GM18951 (cell line): ENCODE measurements around the gene SFXN3.

Experiments used
- POLR2A ChIP-seq: IDR thresholded peaks from 4 replicates; pipeline ENCODE4 v1.6.1; 2011; ENCODE audit warnings: mild to moderate bottlenecking; ENCODE audit not compliant: insufficient read length, insufficient read depth; ENCODE audit errors: extremely low read depth
- in situ Hi-C: fragments of 300-500 bp; cut with MboI; formaldehyde crosslinking; loops from one replicate; pipeline ENCODE4 v1.12.0; 2022; ENCODE audit warnings: low sequenced_read_pairs, mixed read lengths, inconsistent platforms; ENCODE audit not compliant: unreplicated experiment

Gene SFXN3

DNA sequence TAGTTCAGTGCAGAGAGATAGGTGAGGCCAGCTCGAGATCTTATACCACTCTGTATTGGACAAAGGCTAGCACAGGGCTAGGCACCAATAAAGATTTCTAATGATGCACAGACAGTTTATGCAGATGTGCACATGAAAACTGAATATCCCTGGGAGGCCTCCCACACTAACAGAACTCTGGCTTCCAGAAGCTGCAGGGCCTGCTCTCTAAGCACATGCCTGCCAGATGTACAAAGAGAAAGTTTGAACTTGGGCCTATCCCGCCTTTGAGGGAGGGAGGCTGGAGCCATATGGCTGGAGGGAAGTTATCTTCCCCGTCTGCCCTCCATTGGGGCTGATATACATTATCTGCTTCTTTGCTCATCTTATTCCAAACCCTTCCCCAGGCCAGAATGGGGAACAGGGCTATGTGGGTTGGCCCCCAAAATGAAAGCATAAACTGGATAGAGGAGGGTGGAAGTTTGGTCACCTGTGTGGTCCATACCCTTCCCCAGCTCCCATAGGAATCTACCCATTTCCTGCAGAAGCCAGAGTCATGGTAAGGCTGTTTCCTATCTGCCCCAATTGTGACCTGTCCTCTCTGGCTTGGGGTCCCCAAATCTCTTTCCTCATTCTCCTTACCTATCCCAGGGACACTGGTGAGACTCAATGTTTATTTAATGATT, 34.6 kb downstream of the SFXN3 start:
- in situ Hi-C loops, result no loop called here
- no peak for TF ChIP-seq POLR2A

DNA sequence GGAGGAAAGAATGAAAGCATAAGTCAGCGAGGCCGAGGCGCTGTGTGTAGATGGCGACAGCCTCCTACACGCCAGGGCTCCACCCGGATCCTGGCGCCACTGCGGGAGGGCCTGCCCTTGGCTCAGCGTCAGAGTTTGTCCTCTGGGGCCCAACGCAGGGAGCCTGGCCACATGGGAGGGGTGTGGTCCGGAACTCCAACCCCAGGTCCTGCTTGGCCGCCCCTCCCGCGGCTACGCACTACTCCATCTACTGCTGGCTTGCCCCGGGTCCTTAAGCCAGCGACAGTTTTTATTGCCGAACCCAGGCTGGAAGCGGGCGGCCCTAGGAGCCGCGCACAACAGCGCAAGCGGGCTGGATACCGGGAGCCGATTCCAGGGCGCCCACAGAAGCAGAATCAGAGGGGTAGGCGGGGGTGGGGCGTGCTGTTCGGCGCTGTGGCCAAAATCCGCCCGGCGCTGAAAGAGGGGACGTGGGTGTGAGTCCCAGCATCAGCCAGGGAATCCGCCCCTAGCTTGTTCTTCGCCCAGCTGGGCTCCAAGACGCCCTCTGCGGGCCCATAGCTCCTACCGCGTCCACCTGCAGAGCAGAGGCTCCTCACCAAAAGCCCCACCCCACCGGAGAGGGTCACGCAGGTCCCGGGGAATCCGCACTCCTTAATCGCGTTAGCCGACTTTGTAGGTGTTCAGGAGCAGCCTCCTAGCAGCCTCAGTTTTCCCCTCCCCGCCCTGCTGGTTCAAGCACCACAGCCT, 35.3 kb downstream of the SFXN3 start:
- TF ChIP-seq POLR2A, result peak; percentile 34
- in situ Hi-C loops, result no loop called here

DNA sequence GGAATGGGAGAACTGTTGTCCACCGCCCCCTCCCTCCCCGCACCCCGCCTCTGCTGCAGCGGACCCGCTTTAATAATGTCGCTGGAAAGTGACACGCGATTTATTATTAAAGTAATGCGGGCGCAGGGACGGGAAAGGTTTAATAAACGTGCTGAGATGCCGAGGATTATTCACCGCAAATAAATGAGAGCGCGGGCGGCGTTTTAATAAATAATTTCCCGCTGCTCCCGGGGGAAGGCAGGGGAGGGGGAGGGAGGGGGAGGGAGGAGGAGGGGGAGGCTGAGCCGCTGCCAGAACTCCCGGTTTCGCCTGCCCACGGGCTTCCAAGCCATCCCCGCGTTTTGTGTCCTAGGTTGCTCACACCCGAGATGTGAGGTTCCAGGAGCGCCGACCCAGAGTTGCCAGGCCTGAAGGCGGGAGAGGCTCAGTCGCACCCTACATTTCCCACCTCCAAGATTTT, 35.9 kb downstream of the SFXN3 start:
- in situ Hi-C loops, result no loop called here
- TF ChIP-seq POLR2A, result no peak

DNA sequence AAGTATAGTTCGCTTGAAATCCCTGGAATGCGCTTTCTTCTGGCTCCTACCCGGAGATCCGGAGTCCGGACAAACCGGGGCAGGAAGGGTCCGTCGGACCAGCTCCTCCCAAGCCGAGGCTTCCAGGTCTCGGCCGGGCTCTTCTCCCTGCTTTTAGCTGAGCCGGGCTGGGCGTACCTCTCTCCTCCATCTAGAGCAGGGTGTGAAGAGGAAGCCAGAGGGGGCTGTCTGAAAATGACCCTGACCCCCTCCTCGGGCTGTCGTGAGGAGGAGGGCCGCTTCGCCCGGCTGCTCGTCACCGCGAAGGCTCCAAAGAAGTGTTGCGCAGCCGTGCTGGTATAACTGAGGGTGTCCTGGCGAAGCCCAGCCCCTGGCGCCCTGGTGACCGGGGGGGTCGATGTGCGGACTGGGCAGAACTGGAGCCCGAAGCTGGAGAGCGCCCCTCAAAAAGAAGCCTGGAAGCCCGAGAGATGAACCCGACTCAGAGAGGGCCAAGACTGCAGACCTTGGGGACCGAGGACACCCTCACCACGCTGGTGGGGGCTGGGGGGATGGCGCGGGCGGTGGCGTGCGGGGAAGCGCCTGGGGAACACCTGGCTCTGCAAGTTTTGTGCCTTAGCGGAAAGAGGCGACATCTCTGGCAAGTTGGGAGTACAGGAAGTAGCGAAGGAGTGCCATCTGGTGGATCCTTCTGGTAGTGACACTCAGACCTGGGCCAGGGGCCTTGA, 36.5 kb downstream of the SFXN3 start:
- in situ Hi-C loops, result no loop called here
- peak; percentile 37 for TF ChIP-seq POLR2A

DNA sequence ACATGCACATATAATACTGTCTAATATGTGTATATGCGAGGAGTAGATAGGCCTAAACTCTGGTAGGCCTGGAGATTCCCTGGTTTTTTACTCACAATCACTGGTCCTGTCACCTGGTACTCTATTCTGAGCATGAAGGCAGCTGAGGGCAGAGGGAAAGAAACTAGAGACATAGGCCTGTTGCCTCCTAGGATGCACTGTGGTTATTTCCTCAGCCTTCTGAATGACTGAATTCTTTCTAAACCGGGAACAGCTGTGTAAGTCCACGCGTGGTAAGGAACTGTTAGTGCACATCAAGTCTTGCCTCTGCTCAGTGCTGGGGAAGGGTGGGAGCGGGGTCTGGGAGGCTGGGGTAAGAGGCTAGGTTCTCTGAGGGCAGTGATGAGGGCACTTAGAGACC, 38.4 kb downstream of the SFXN3 start:
- in situ Hi-C loops, result no loop called here
- TF ChIP-seq POLR2A, result no peak

DNA sequence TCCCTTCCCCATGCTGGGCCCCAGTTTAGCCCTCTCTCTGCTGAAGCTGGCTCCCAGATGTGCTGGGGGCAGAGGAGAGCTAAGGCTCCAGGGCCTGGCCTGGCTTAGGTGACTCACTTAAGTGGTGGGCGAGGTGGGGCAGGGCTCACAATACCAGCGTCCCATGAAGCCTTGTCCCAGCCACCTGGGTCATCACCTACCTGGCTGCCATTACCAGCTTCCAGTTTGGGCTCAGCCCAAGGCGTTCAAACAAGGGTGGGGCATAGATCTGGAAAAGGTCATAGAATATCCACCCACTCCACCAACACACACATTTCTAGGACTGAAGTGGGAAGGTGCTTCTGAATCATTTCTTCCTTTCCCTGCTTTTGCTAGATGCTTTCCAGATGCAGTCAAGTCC, 39.1 kb downstream of the SFXN3 start:
- no peak for TF ChIP-seq POLR2A
- in situ Hi-C loops, result no loop called here

DNA sequence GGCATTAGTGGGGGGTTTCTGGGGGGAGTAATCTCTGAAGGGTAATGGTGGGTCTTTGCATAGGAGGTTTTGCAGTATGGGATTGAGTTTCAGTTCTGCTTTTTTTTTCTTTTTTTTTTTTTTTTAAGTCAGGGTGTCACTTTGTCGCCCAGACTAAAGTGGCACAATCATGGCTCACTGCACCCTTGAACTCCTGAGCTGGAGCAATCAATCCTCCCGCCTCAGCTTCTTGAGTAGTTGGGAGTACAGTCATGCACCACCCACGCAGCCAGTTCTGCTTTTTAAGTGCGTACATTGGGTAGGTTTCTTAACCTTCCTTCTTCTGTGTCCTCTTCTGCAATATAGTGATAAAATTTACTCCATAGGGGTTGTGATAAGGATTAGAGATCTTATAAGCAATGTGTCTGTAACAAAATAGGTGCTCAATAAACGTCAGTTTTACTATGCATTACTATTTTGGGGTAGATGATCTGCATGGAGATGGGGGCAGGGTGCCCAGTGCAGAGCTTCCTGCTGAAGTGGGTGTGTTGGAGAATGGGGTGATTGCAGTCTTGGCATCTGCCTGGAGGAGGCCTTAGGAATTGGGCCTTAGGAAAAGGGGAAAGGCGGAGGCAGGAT, 40.3 kb downstream of the SFXN3 start:
- TF ChIP-seq POLR2A, result no peak
- in situ Hi-C loops, result no loop called here

DNA sequence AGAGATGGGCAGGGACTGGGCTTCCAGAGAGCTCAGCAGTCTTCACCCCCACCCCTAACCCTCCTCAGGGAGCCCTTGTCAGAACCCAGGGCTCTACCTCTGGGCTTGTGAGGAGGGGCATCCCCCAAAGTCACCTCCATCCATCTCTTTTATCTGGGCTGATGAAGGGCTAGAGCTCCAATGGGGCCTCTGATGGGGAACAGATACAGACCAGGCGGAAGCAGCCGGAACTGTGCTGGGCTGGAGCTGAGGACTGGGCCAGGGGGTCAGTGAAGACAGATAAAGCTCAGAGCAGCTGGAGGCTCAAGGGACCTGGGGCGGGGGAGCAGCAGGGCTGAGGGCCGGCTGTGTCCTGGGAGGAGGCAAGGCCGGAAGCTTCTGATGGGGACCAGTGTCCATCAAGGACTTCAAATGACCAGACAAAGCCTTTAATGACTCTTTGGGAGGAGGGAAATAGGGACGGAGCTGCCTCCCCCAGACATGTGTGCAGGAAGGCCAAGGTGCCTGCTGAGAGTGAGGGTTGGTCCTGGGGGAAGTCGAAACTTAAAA, 40.9 kb downstream of the SFXN3 start:
- in situ Hi-C loops, result no loop called here
- no peak for TF ChIP-seq POLR2A

DNA sequence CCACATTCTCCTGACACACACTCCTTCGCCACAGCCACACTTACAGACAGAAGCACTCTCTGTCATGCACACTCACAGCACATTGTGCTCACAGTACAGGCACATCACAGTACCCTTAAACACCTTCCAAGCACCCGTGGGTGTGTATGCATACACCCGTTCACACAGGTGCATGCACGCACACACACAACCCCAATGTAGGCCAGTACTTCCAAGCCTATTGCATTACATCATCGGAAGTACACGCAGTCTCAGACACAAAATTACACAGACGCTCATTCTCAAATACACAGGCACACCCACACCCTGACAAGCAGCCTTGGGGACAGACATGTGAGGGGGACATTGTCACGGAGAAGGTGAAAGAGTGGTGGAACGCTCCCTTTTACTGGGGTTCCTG, 41.9 kb downstream of the SFXN3 start:
- TF ChIP-seq POLR2A, result no peak

DNA sequence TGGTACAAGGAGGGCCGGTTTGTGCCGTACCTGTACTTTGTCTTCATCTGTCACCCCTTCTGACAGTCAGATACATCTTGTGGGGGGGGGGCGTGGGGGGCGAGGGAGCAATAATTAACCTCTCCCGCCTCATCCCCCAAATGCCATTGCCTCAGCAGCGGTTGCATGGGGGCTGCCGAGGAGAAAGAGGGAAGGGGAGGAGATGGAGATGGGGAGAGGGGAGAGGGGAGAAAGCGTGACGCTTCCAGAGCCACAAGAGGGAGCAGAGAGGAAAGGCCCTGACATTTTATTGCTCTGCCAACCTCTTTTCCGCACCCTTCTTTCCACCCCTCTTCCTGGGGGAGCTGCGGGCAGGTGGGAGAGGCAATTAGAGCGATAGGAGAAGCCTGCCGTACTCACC, 42.6 kb downstream of the SFXN3 start:
- TF ChIP-seq POLR2A, result no peak
- in situ Hi-C loops, result no loop called here

More for the DNA sequence above, 41.9 kb downstream of the SFXN3 start:
- in situ Hi-C loops, result no loop called here

DNA sequence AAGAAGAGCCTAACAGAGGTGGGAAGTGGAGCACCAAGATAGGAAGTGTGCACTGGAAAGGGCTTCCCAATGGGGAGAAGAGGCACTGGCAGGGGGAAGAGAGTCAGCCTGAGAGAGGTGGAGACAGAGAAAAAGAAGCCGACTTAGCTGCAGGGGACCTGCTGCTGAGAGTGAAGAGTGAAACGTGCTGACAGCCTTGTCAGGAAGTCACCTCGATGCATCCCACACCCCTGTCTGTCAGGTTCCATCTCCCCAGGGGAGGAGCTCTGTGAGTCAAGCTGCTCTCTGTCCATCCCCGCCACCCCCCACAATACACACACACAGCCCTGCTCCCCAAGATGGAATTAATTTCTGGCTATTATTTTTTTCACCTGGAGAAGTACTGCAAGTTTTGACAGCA, 44.7 kb downstream of the SFXN3 start:
- no peak for TF ChIP-seq POLR2A
- in situ Hi-C loops, result no loop called here

DNA sequence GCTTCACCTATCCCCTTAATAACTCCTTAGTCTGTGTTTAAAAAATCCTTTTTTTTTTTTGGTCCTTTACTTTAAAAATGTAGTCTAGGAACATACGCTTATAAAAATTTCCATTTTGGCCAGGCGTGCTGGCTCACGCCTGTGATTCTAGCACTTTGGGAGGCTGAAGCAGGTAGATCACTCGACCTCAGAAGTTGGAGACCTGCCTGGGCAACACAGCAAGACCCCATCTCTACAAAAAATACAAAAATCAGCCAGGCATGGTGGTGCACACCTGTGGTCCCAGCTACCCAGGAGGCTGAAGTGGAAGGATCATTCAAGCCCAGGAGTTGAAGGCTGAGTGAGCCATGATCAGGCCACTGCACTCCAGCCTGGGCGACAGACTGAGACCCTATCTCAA, 45.6 kb downstream of the SFXN3 start:
- in situ Hi-C loops, result no loop called here
- no peak for TF ChIP-seq POLR2A

DNA sequence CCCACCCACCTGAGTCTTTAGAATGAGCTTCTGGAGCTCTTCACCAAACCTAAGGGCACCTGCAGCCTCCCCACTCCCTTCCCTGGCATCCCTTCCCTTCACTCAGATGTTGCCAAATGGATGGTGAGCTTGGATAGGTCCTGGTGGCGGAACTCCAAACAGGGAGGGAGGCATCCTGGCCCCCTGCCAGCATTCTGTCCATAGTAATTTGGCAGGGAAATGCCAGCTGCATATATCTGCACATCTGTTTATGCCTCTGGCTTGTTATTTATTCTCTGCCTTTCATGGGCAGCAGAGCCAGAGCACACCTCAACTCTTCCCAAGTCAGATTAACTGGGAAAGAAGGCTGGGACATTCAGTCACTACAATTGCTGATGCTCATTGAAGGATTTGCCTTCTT, 48.8 kb downstream of the SFXN3 start:
- in situ Hi-C loops, result no loop called here
- TF ChIP-seq POLR2A, result no peak
